Thyroid gland (tissue), 4 donors: ENCODE results near the gene IZUMO4.

ENCODE experiments used
- CTCF ChIP-seq, 6 experiments: fragments of 200-600 bp in 3 of 6; fragments of 450-650 bp in 3 of 6; sonication (generic) in 3 of 6; IDR thresholded peaks; one replicate each; pipeline ENCODE4 v1.5.1; 2016 to 2019; ENCODE audit warnings: antibody characterized with exemption in 6 of 6, mild to moderate bottlenecking in 2 of 6, inconsistent platforms in 1 of 6, moderate library complexity in 1 of 6
- POLR2A ChIP-seq, 2 donors: fragments of 450-650 bp; IDR thresholded peaks; one replicate each; pipeline ENCODE4 v1.6.1; 2017; ENCODE audit warnings: antibody characterized with exemption in 2 of 2, mild to moderate bottlenecking in 2 of 2, moderate library complexity in 1 of 2

DNA sequence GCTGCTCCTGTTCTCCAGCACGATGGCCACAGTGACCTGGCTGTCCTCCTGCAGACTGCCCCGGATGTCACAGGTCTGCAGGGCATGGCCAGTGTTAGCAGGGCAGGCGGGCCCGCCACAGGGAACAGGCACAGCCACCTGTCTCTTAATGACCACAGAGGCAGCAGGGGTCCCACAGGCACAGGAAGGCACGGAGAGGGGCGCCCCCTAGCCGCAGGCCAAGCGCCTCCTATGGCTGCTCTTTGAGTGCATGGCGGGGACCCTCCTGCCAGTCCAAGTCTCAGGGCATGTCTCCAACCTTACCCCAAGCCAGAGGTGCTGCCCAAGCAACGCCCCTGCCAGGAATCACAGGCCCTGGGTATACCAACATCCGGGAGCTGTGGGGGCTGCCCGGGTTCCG is 14.1 kb downstream of the IZUMO4 start:
- TF ChIP-seq POLR2A (IDR thresholded peaks at IDR 0.05) = no peak
- no peak for TF ChIP-seq CTCF (IDR thresholded peaks at IDR 0.05)
